ENCODE results near the gene WDR91. TPM values are rescaled to one million over a fixed set of nuclear protein-coding genes. Genes with fewer than 3 reads are reported as not detected.
A peak's percentile ranks its signal among the peaks of the same experiment; 100 is the strongest.
"Not testable (repeated sequence)": the region's sequence is repeated elsewhere in the genome, so short reads cannot be mapped to it uniquely, and the experiment has no call there.

WDR91 gene
- total and polyA plus RNA-seq, 11 donors, result 3.0 to 11.4 (median 5.7) TPM

GRCh38 chr7:135178364-135178763 lies 33.0 kb downstream of the WDR91 start:
- 90 to 94% (median 92%) methylated on average over 13 of the region's 13 CpGs for WGBS, 4 donors
- peaks cover 0 to 42% (median 28%) of the 10 kb centered on the region in 12 donors for H3K9me3 ChIP-seq
- peaks cover 0 to 36% (median 4%) of the 10 kb centered on the region in 9 donors for H3K36me3 ChIP-seq
- no peak overlapping the region for H3K4me3 ChIP-seq
- DNase-seq (no peak), ATAC-seq (no peak)
- H3K4me1 ChIP-seq, result no peaks in the 10 kb centered on the region
- H3K27me3 ChIP-seq, result no peaks in the 10 kb centered on the region
- TF ChIP-seq POLR2A (IDR thresholded peaks at IDR 0.05) (no peak), CTCF (IDR thresholded peaks at IDR 0.05) (no peak)
- intact Hi-C loops (cut with DNase I), result no loop called here
- H3K27ac ChIP-seq, result no peak overlapping the region

- Histone ChIP-seq H3K36me3 (peaks cover 0 to 24% (median 3%) of the 10 kb centered on the region in 9 donors), H3K27me3 (no peaks in the 10 kb centered on the region), H3K4me3 (no peak overlapping the region), H3K9me3 (peaks cover 0 to 33% (median 22%) of the 10 kb centered on the region in 12 donors), H3K4me1 (peaks cover 0 to 5% (median 0%) of the 10 kb centered on the region in 12 donors), H3K27ac (no peak overlapping the region)
- TF ChIP-seq POLR2A (IDR thresholded peaks at IDR 0.05) (no peak), CTCF (IDR thresholded peaks at IDR 0.05) (no peak)
- intact Hi-C loops (cut with DNase I), result no loop called here
- ATAC-seq, result no peak
- no peak for DNase-seq
- WGBS, 4 donors, result 93 to 96% (median 95%) methylated on average over 9 of the region's 9 CpGs
Observed at GRCh38 chr7:135177028-135177696, 34.2 kb downstream of the WDR91 start.

GRCh38 chr7:135175931-135176330 lies 35.4 kb downstream of the WDR91 start:
- ATAC-seq (no peak), DNase-seq (no peak)
- intact Hi-C loops (cut with DNase I), result no loop called here
- Histone ChIP-seq H3K4me3 (no peak overlapping the region), H3K27ac (no peak overlapping the region), H3K9me3 (peaks cover 0 to 20% (median 9%) of the 10 kb centered on the region in 12 donors), H3K4me1 (peaks cover 0 to 15% (median 5%) of the 10 kb centered on the region in 12 donors), H3K36me3 (peaks cover 0 to 12% (median 0%) of the 10 kb centered on the region in 9 donors), H3K27me3 (no peaks in the 10 kb centered on the region)
- TF ChIP-seq POLR2A (IDR thresholded peaks at IDR 0.05) (no peak), CTCF (IDR thresholded peaks at IDR 0.05) (no peak)
- WGBS, 4 donors, result 92 to 98% (median 94%) methylated on average over 6 of the region's 6 CpGs

- 90 to 97% (median 96%) methylated on average over 7 of the region's 7 CpGs for WGBS, 4 donors
- Histone ChIP-seq H3K9me3 (peaks cover 0 to 10% (median 0%) of the 10 kb centered on the region in 12 donors), H3K4me1 (peaks cover 0 to 22% (median 6%) of the 10 kb centered on the region in 12 donors), H3K27ac (no peak overlapping the region), H3K27me3 (no peaks in the 10 kb centered on the region), H3K36me3 (peaks cover 0 to 4% (median 0%) of the 10 kb centered on the region in 9 donors), H3K4me3 (no peak overlapping the region)
- intact Hi-C loops (cut with DNase I), result loop anchor here in 4 of 10 donors (5.0 kb wide), 3 partner anchors 188 to 488 kb away; partner anchors contain the start of gene AGBL3 (in 1 of the 4)
- ATAC-seq (no peak), DNase-seq (no peak)
- no peak for TF ChIP-seq POLR2A (IDR thresholded peaks at IDR 0.05)
- TF ChIP-seq CTCF (IDR thresholded peaks at IDR 0.05), result no peak
Observed at GRCh38 chr7:135174941-135175340, 36.4 kb downstream of the WDR91 start.

GRCh38 chr7:135173916-135174315 lies 37.4 kb downstream of the WDR91 start:
- 74 to 92% (median 82%) methylated on average over 4 of the region's 4 CpGs for WGBS, 4 donors
- not testable (repeated sequence) for DNase-seq, ATAC-seq, H3K9me3 ChIP-seq, H3K27ac ChIP-seq, H3K4me3 ChIP-seq, H3K27me3 ChIP-seq, H3K36me3 ChIP-seq
- H3K4me1 ChIP-seq, result peaks cover 4 to 32% (median 17%) of the 10 kb centered on the region in 12 donors
- intact Hi-C loops (cut with DNase I), result loop anchor here in 4 of 10 donors (5.0 kb wide), 3 partner anchors 187 to 487 kb away; partner anchors contain the start of gene AGBL3 (in 1 of the 4)

GRCh38 chr7:135171581-135172291 lies 39.6 kb downstream of the WDR91 start:
- DNase-seq, result peak in 4 of 5 donors; percentile 61 to 89 (median 84)
- peaks cover 9 to 51% (median 36%) of the 10 kb centered on the region in 12 donors for H3K4me1 ChIP-seq
- not testable (repeated sequence) for H3K27me3 ChIP-seq, H3K9me3 ChIP-seq
- H3K36me3 ChIP-seq, result peaks cover 0 to 21% (median 16%) of the 10 kb centered on the region in 9 donors
- peak overlapping the region in 7 of 12 donors; percentile 74 to 96 (median 89) for H3K4me3 ChIP-seq
- 37 to 57% (median 43%) methylated on average over 17 to 19 of the region's 19 CpGs for WGBS, 4 donors
- peak in 2 of 4 donors; percentile 49 to 61 for ATAC-seq
- intact Hi-C loops (cut with DNase I), result loop anchor here in 7 of 10 donors (1.0 to 5.0 kb wide), 7 partner anchors 23 to 484 kb away; partner anchors contain the start of genes AGBL3 (in 3 of the 7), WDR91 (in 2 of the 7) and TMEM140 (in 1 of the 7)
- peak overlapping the region; percentile 83 to 100 (median 97) for H3K27ac ChIP-seq

All from heart left ventricle (tissue), 16 donors.